HG02885 (cell line): Measurements from ENCODE around the gene ABLIM1.

ENCODE experiments used
- ATAC-seq: cut with Tn5 transposase; IDR thresholded peaks from one replicate; pipeline ENCODE4 v1.9.1; 2021; ENCODE audit warnings: mild to moderate bottlenecking; ENCODE audit not compliant: unreplicated experiment, poor library complexity

Gene ABLIM1

GRCh38 chr10:114593816-114594468 is 64.1 kb downstream of the ABLIM1 start:
- ATAC-seq, result no peak

GRCh38 chr10:114593240-114593792 is 64.8 kb downstream of the ABLIM1 start:
- no peak for ATAC-seq

- ATAC-seq, result no peak
Measured at GRCh38 chr10:114590993-114591392, 67.1 kb downstream of the ABLIM1 start.

- ATAC-seq, result no peak
Measured at GRCh38 chr10:114584419-114584818, 73.7 kb downstream of the ABLIM1 start.

GRCh38 chr10:114581071-114581470 is 77.0 kb downstream of the ABLIM1 start:
- ATAC-seq, result no peak

- ATAC-seq, result no peak
Measured at GRCh38 chr10:114577133-114577532, 80.9 kb downstream of the ABLIM1 start.

GRCh38 chr10:114576716-114577115 is 81.4 kb downstream of the ABLIM1 start:
- no peak for ATAC-seq

GRCh38 chr10:114576132-114576487 is 82.0 kb downstream of the ABLIM1 start:
- ATAC-seq, result no peak

- no peak for ATAC-seq
Measured at GRCh38 chr10:114575417-114576131, 82.5 kb downstream of the ABLIM1 start.

- no peak for ATAC-seq
Measured at GRCh38 chr10:114573330-114574045, 84.6 kb downstream of the ABLIM1 start.

GRCh38 chr10:114571316-114571999 is 86.6 kb downstream of the ABLIM1 start:
- no peak for ATAC-seq

- ATAC-seq, result no peak
Measured at GRCh38 chr10:114566064-114566463, 92.0 kb downstream of the ABLIM1 start.

GRCh38 chr10:114565066-114565465 is 93.0 kb downstream of the ABLIM1 start:
- ATAC-seq, result no peak

GRCh38 chr10:114561008-114561523 is 97.0 kb downstream of the ABLIM1 start:
- ATAC-seq, result no peak

- no peak for ATAC-seq
Measured at GRCh38 chr10:114560144-114560543, 97.9 kb downstream of the ABLIM1 start.

- ATAC-seq, result no peak
Measured at GRCh38 chr10:114559636-114560035, 98.4 kb downstream of the ABLIM1 start.

- no peak for ATAC-seq
Measured at GRCh38 chr10:114557854-114558253, 100.2 kb downstream of the ABLIM1 start.

- ATAC-seq, result no peak
Measured at GRCh38 chr10:114556236-114557122, 101.6 kb downstream of the ABLIM1 start.

GRCh38 chr10:114553436-114553835 is 104.6 kb downstream of the ABLIM1 start:
- no peak for ATAC-seq
